Measurements from ENCODE around the gene RNF113B. TPM values are rescaled to one million over a fixed set of nuclear protein-coding genes. Genes with fewer than 3 reads are reported as not detected.

RNF113B gene
- polyA plus RNA-seq, 1 experiment = not detected

GRCh38 chr13:98200211-98200878 lies 23.3 kb upstream of the RNF113B start:
- DNase-seq (ENCODE audit: low read depth) = no peak
- Histone ChIP-seq H3K4me3 (ENCODE audit: low read depth, low read length) (no peak overlapping the region), H3K36me3 (ENCODE audit: control insufficient read depth, insufficient read depth, low read length) (peaks cover 6% of the 10 kb centered on the region), H3K27me3 (ENCODE audit: control insufficient read depth, insufficient read depth, low read length) (no peaks in the 10 kb centered on the region)
- ChIA-PET CTCF (interaction anchor here (1.2 to 1.6 kb wide), 2 partner anchors 13 to 167 kb away, joined by 3 to 5 read pairs; no protein-coding TSS in a partner anchor), POLR2A (interaction anchor here (0.8 kb wide), 1 partner anchor 248 kb away, joined by 4 read pairs; no protein-coding TSS in a partner anchor)
- TF ChIP-seq CTCF (IDR thresholded peaks at IDR 0.05; ENCODE audit: insufficient read depth, low read depth, low read length) = no peak

- ChIA-PET POLR2A (no interaction called here), CTCF (interaction anchor here (1.2 to 1.6 kb wide), 2 partner anchors 12 to 166 kb away, joined by 3 to 5 read pairs; no protein-coding TSS in a partner anchor)
- H3K27me3 ChIP-seq (ENCODE audit: control insufficient read depth, insufficient read depth, low read length) = no peaks in the 10 kb centered on the region
- TF ChIP-seq CTCF (IDR thresholded peaks at IDR 0.05; ENCODE audit: insufficient read depth, low read depth, low read length) = no peak
- H3K36me3 ChIP-seq (ENCODE audit: control insufficient read depth, insufficient read depth, low read length) = peaks cover 6% of the 10 kb centered on the region
- no peak for DNase-seq (ENCODE audit: low read depth)
- H3K4me3 ChIP-seq (ENCODE audit: low read depth, low read length) = no peak overlapping the region
These were observed 22.4 kb upstream of the RNF113B start for GRCh38 chr13:98199480-98199879.

GRCh38 chr13:98198683-98199082 lies 21.6 kb upstream of the RNF113B start:
- CTCF ChIA-PET = interaction anchor here (1.1 kb wide), 1 partner anchor 13 kb away, joined by 3 read pairs; no protein-coding TSS in a partner anchor
- TF ChIP-seq CTCF (IDR thresholded peaks at IDR 0.05; ENCODE audit: insufficient read depth, low read depth, low read length) = no peak
- H3K4me3 ChIP-seq (ENCODE audit: low read depth, low read length) = no peak overlapping the region
- H3K27me3 ChIP-seq (ENCODE audit: control insufficient read depth, insufficient read depth, low read length) = no peaks in the 10 kb centered on the region
- POLR2A ChIA-PET = no interaction called here
- peaks cover 6% of the 10 kb centered on the region for H3K36me3 ChIP-seq (ENCODE audit: control insufficient read depth, insufficient read depth, low read length)
- DNase-seq (ENCODE audit: low read depth) = no peak

GRCh38 chr13:98195054-98195791 lies 18.2 kb upstream of the RNF113B start:
- H3K27me3 ChIP-seq (ENCODE audit: control insufficient read depth, insufficient read depth, low read length) = no peaks in the 10 kb centered on the region
- CTCF ChIA-PET = no interaction called here

More at GRCh38 chr13:98195054-98195791, 18.2 kb upstream of the RNF113B start:
- POLR2A ChIA-PET = no interaction called here
- H3K36me3 ChIP-seq (ENCODE audit: control insufficient read depth, insufficient read depth, low read length) = no peaks in the 10 kb centered on the region
- H3K4me3 ChIP-seq (ENCODE audit: low read depth, low read length) = no peak overlapping the region
- no peak for TF ChIP-seq CTCF (IDR thresholded peaks at IDR 0.05; ENCODE audit: insufficient read depth, low read depth, low read length)
- no peak for DNase-seq (ENCODE audit: low read depth)

Measured in BJ (cell line).